Measurements from ENCODE around the gene THSD7A.

DNA sequence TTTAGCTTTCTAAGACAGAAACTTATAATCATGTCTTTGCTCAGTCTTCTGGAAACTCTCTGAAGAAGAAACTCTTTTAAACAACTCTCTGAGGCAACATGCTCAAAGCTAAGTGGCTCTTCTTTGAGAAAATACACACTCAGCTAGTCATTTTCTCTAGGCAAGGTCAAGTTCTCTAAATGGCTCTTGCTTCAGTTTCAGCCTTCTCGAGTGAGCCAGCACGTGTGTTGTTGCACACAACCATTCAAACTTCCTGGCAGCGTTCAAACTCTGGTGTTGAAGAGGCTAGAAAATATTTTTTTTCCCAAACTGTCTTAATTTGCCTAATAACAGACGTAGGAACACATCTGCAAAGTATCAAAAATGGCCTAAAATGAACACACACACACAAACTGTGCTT, 129.1 kb downstream of the THSD7A start:
- TF ChIP-seq CTCF (IDR thresholded peaks at IDR 0.05) (no peak), POLR2A (IDR thresholded peaks at IDR 0.05) (no peak), EP300 (IDR thresholded peaks at IDR 0.05) (no peak)

All from tibial nerve (tissue), 4 donors.